Testis (tissue), 2 donors: Measurements from ENCODE around the gene PDXDC1.
"Not testable (repeated sequence)": the region's sequence is repeated elsewhere in the genome, so short reads cannot be mapped to it uniquely, and the experiment has no call there.

Source experiments
- POLR2A ChIP-seq: fragments of 450-650 bp; IDR thresholded peaks from one replicate; pipeline ENCODE4 v1.6.1; 2017; ENCODE audit warnings: antibody characterized with exemption, mild to moderate bottlenecking, moderate library complexity
- TF ChIP-seq, protein P1 (sequence below), 3 experiments: fragments of 450-650 bp in 2 of 3; fragments of 200-600 bp in 1 of 3; sonication (generic) in 1 of 3; IDR thresholded peaks; one replicate each; pipeline ENCODE4 v1.5.1; 2016 to 2019; ENCODE audit warnings: antibody characterized with exemption in 3 of 3, mild to moderate bottlenecking in 2 of 3, moderate library complexity in 1 of 3

DNA sequence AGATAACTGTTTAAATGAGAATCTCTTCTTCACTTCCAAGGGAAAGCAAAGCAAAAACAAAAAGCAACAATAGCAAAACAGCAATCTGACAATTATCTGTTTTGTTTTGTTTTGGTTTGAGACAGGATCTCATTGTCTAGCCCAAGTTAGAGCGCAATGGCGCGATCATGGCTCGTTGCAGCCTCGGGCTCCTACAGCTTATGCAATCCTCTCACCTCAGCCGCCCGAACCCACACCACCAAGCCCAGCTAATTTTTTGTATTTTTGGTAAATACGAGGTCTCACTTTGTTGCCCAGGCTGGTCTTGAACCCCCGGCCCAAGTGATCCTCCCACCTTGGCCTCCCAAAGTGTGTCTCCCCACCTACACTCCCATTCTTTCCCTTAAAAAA, 121.8 kb downstream of the PDXDC1 start:
- TF ChIP-seq POLR2A = not testable (repeated sequence)
- TF ChIP-seq, protein P1, sequence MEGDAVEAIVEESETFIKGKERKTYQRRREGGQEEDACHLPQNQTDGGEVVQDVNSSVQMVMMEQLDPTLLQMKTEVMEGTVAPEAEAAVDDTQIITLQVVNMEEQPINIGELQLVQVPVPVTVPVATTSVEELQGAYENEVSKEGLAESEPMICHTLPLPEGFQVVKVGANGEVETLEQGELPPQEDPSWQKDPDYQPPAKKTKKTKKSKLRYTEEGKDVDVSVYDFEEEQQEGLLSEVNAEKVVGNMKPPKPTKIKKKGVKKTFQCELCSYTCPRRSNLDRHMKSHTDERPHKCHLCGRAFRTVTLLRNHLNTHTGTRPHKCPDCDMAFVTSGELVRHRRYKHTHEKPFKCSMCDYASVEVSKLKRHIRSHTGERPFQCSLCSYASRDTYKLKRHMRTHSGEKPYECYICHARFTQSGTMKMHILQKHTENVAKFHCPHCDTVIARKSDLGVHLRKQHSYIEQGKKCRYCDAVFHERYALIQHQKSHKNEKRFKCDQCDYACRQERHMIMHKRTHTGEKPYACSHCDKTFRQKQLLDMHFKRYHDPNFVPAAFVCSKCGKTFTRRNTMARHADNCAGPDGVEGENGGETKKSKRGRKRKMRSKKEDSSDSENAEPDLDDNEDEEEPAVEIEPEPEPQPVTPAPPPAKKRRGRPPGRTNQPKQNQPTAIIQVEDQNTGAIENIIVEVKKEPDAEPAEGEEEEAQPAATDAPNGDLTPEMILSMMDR (IDR thresholded peaks at IDR 0.05) = not testable (repeated sequence)
